Caco-2 (cell line): Measurements from ENCODE around the gene NTSR2. TPM values are rescaled to one million over a fixed set of nuclear protein-coding genes. Genes with fewer than 3 reads are reported as not detected.

Experiments
- BruUV-seq: library from RNA; stranded (reverse); fragments of 400-500 nt; replicated peaks from 2 replicates; lab custom pipeline; 2021; lab: Mats Ljungman, UMichigan
- CTCF ChIA-PET: fragments of 300-600 bp; sonication (Branson Sonifier 250); formaldehyde crosslinking; loops from one replicate; lab custom pipeline; 2022; ENCODE audit warnings: antibody characterized with exemption; lab: Charles Lee
- POLR2A ChIA-PET: fragments of 300-600 bp; sonication (Branson Sonifier 250); formaldehyde crosslinking; loops from one replicate; lab custom pipeline; 2022; ENCODE audit warnings: antibody characterized with exemption; lab: Charles Lee
- DNase-seq, 2 experiments: peaks; one replicate each; pipeline versions ENCODE4 v3.0.0 to v3.0.0-alpha.2; 2020 to 2022
- H3K27me3 ChIP-seq: replicated peaks from 2 replicates; pipeline ENCODE4 v1.6.0; 2011; ENCODE audit warnings: low read length; ENCODE audit not compliant: control insufficient read depth, insufficient read depth
- H3K36me3 ChIP-seq: 2 replicates; pipeline ENCODE4 v1.5.1; 2011; ENCODE audit warnings: low read length; ENCODE audit not compliant: control insufficient read depth, insufficient read depth
- H3K4me1 ChIP-seq: fragments of 250-450 bp; sonication (Bioruptor Pico); 2 replicates; pipeline ENCODE4 v1.5.1; 2020; ENCODE audit warnings: mild to moderate bottlenecking
- H3K4me3 ChIP-seq: 2 replicates; pipeline ENCODE4 v1.5.1; 2011; ENCODE audit warnings: low read depth, mild to moderate bottlenecking, control low read depth, low read length
- H3K9me3 ChIP-seq: fragments of 250-450 bp; sonication (Bioruptor Pico); 2 replicates; pipeline ENCODE4 v1.5.1; 2020; ENCODE audit warnings: mild to moderate bottlenecking, moderate library complexity
- H3K27ac Mint-ChIP-seq: one replicate; pipeline ENCODE4 v1.8.0; 2022; ENCODE audit warnings: mixed read lengths; ENCODE audit not compliant: unreplicated experiment
- H3K27me3 Mint-ChIP-seq: one replicate; pipeline ENCODE4 v1.8.0; 2022; ENCODE audit warnings: mixed read lengths; ENCODE audit not compliant: insufficient read depth, unreplicated experiment
- H3K36me3 Mint-ChIP-seq: one replicate; pipeline ENCODE4 v1.8.0; 2022; ENCODE audit warnings: mild to moderate bottlenecking, mixed read lengths; ENCODE audit not compliant: insufficient read depth, unreplicated experiment
- H3K4me1 Mint-ChIP-seq: one replicate; pipeline ENCODE4 v1.8.0; 2022; ENCODE audit warnings: low read depth, mixed read lengths; ENCODE audit not compliant: unreplicated experiment
- H3K4me3 Mint-ChIP-seq: one replicate; pipeline ENCODE4 v1.8.0; 2022; ENCODE audit warnings: mild to moderate bottlenecking, moderate library complexity, mixed read lengths; ENCODE audit not compliant: unreplicated experiment
- H3K9me3 Mint-ChIP-seq: one replicate; pipeline ENCODE4 v1.8.0; 2022; ENCODE audit warnings: mixed read lengths; ENCODE audit not compliant: unreplicated experiment
- CTCF ChIP-seq, 2 experiments: fragments of 200-600 bp in 1 of 2; IDR thresholded peaks; 1 replicate in 1 of 2; 2 replicates in 1 of 2; pipeline versions ENCODE4 v1.5.1 to v1.8.0; 2011 to 2022; ENCODE audit warnings: antibody characterized with exemption in 1 of 2, control low read depth in 1 of 2, inconsistent platforms in 1 of 2, low read depth in 1 of 2, low read length in 1 of 2, mild to moderate bottlenecking in 1 of 2, moderate library complexity in 1 of 2; ENCODE audit not compliant: insufficient read depth in 1 of 2, severe bottlenecking in 1 of 2, unreplicated experiment in 1 of 2
- intact Hi-C: fragments of 100-400 bp; cut with micrococcal nuclease; formaldehyde crosslinking; loops from one replicate; pipeline ENCODE4 v1.10.0; 2022; ENCODE audit not compliant: unreplicated experiment
- total RNA-seq: library from RNA; stranded (reverse); gene quantifications from 2 replicates; pipeline ENCODE4 v1.2.3, GENCODE V29; 2022

The NTSR2 gene
- total RNA-seq, 1 experiment from 2014 or later: not detected

GRCh38 chr2:11702946-11703345 lies 33.0 kb upstream of the NTSR2 start:
- Mint-ChIP-seq H3K4me3 (no peak overlapping the region), H3K27ac (no peak overlapping the region), H3K4me1 (no peaks in the 10 kb centered on the region), H3K36me3 (no peaks in the 10 kb centered on the region), H3K27me3 (peaks cover 8% of the 10 kb centered on the region), H3K9me3 (no peaks in the 10 kb centered on the region)
- no peak for DNase-seq
- ChIA-PET POLR2A (no interaction called here), CTCF (interaction anchor here (1.0 kb wide), 1 partner anchor 10 kb away, joined by 7 read pairs; no protein-coding TSS in a partner anchor)
- Histone ChIP-seq H3K36me3 (no peaks in the 10 kb centered on the region), H3K9me3 (no peaks in the 10 kb centered on the region), H3K4me1 (no peaks in the 10 kb centered on the region), H3K4me3 (no peak overlapping the region), H3K27me3 (no peaks in the 10 kb centered on the region)
- intact Hi-C loops: no loop called here
- BruUV-seq: no TSS peak
- TF ChIP-seq CTCF (IDR thresholded peaks at IDR 0.05; ENCODE audit: insufficient read depth in 1 of 2, low read depth in 1 of 2, low read length in 1 of 2, severe bottlenecking in 1 of 2, unreplicated experiment in 1 of 2): no peak

DNA sequence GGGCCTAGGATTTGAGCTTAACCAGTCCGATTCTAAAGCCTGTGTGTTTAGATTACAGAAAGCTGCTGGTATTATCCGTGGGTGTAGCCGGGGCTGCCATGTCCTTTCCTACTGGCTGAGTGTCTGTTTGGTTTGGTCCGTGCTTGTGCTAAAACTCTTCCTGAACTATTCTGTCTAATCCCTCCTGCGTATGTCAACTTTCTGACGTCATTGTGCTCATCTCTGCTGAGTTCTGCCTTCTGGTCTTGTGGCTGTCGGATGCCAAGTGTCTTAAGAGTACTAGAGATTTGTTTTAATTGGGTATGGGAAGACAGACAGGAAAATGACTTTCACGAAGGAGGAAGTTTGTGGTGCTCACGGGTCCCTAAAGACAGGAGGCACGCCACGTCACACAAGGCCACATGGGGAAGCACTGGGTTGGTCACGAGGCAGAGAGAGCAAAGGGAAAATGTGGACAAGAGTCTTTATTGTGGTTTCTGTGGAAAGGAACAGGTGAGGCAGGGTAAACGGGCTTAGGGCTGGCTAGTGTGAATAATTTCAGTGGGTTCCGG lies 31.8 kb upstream of the NTSR2 start:
- POLR2A ChIA-PET: no interaction called here
- Histone ChIP-seq H3K4me3 (no peak overlapping the region), H3K27me3 (no peaks in the 10 kb centered on the region), H3K9me3 (no peaks in the 10 kb centered on the region), H3K36me3 (no peaks in the 10 kb centered on the region), H3K4me1 (no peaks in the 10 kb centered on the region)
- CTCF ChIA-PET: no interaction called here
- no TSS peak for BruUV-seq
- H3K4me3 Mint-ChIP-seq: no peak overlapping the region
- intact Hi-C loops: no loop called here
- peaks cover 3% of the 10 kb centered on the region for H3K27me3 Mint-ChIP-seq
- no peak for TF ChIP-seq CTCF (IDR thresholded peaks at IDR 0.05; ENCODE audit: insufficient read depth in 1 of 2, low read depth in 1 of 2, low read length in 1 of 2, severe bottlenecking in 1 of 2, unreplicated experiment in 1 of 2)
- H3K9me3 Mint-ChIP-seq: no peaks in the 10 kb centered on the region
- no peak for DNase-seq
- no peaks in the 10 kb centered on the region for H3K36me3 Mint-ChIP-seq
- H3K27ac Mint-ChIP-seq: no peak overlapping the region
- H3K4me1 Mint-ChIP-seq: no peaks in the 10 kb centered on the region

DNA sequence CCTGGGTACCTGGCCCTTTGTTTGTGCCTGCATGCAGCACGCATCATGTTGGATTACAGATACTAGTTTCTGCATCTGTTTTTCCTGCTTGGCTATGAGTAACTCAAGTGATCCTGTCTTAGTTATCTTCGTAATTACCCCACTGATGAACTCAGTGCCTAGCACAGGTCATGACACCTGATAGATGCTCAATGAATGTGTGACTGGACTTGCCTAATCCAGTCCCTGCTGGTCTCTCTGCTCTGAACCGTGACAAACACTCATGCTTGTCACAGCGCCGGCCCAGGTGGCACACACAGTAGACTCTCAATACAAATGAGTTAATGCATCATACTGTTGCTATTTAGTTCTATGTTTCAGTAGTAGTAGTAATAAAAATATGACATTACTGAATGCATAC lies 31.2 kb upstream of the NTSR2 start:
- no peak for TF ChIP-seq CTCF (IDR thresholded peaks at IDR 0.05; ENCODE audit: insufficient read depth in 1 of 2, low read depth in 1 of 2, low read length in 1 of 2, severe bottlenecking in 1 of 2, unreplicated experiment in 1 of 2)
- H3K27ac Mint-ChIP-seq: no peak overlapping the region
- no peaks in the 10 kb centered on the region for H3K4me1 Mint-ChIP-seq
- H3K9me3 ChIP-seq: no peaks in the 10 kb centered on the region
- CTCF ChIA-PET: no interaction called here
- H3K4me3 ChIP-seq: no peak overlapping the region
- peaks cover 2% of the 10 kb centered on the region for H3K27me3 Mint-ChIP-seq
- no peaks in the 10 kb centered on the region for H3K4me1 ChIP-seq
- H3K9me3 Mint-ChIP-seq: no peaks in the 10 kb centered on the region
- H3K36me3 Mint-ChIP-seq: no peaks in the 10 kb centered on the region
- H3K36me3 ChIP-seq: no peaks in the 10 kb centered on the region
- H3K27me3 ChIP-seq: no peaks in the 10 kb centered on the region
- DNase-seq: no peak
- BruUV-seq: no TSS peak
- POLR2A ChIA-PET: no interaction called here
- intact Hi-C loops: no loop called here
- H3K4me3 Mint-ChIP-seq: no peak overlapping the region
